GM23248 (cell line): ENCODE measurements around the gene NCAM1. TPM values are rescaled to one million over a fixed set of nuclear protein-coding genes. Genes with fewer than 3 reads are reported as not detected.
"Not testable (repeated sequence)": the region's sequence is repeated elsewhere in the genome, so short reads cannot be mapped to it uniquely, and the experiment has no call there.

ENCODE experiments used
- DNase-seq: peaks from one replicate; pipeline ENCODE4 v3.0.0-alpha.2; 2015
- H2AFZ ChIP-seq: fragments of 200-600 bp; sonication (generic); 2 replicates; pipeline ENCODE4 v1.6.1; 2016; ENCODE audit warnings: antibody characterized with exemption
- H3F3A ChIP-seq: fragments of 200-600 bp; sonication (generic); 2 replicates; pipeline ENCODE4 v1.6.1; 2016; ENCODE audit warnings: mild to moderate bottlenecking, antibody characterized with exemption, mixed run types; ENCODE audit not compliant: insufficient read depth
- H3K27ac ChIP-seq: fragments of 200-600 bp; sonication (generic); 2 replicates; pipeline ENCODE4 v1.5.1; 2016; ENCODE audit warnings: mild to moderate bottlenecking
- H3K27me3 ChIP-seq: fragments of 200-600 bp; sonication (generic); replicated peaks from 2 replicates; pipeline ENCODE4 v1.6.1; 2016; ENCODE audit warnings: mild to moderate bottlenecking; ENCODE audit not compliant: insufficient read depth
- H3K36me3 ChIP-seq: fragments of 200-600 bp; sonication (generic); 2 replicates; pipeline ENCODE4 v1.6.1; 2016; ENCODE audit warnings: low read depth, mild to moderate bottlenecking
- H3K4me1 ChIP-seq: fragments of 200-600 bp; sonication (generic); 2 replicates; pipeline ENCODE4 v1.6.1; 2016; ENCODE audit warnings: mild to moderate bottlenecking; ENCODE audit not compliant: insufficient read depth
- H3K4me2 ChIP-seq: fragments of 200-600 bp; sonication (generic); one replicate; pipeline ENCODE4 v1.6.1; 2016; ENCODE audit warnings: mild to moderate bottlenecking; ENCODE audit not compliant: unreplicated experiment
- H3K4me3 ChIP-seq: fragments of 200-600 bp; sonication (generic); 2 replicates; pipeline ENCODE4 v1.5.1; 2016; ENCODE audit warnings: mild to moderate bottlenecking
- H3K79me2 ChIP-seq: fragments of 200-600 bp; sonication (generic); 2 replicates; pipeline ENCODE4 v1.6.1; 2016; ENCODE audit warnings: mild to moderate bottlenecking; ENCODE audit not compliant: insufficient read depth
- H3K9ac ChIP-seq: fragments of 200-600 bp; sonication (generic); 2 replicates; pipeline ENCODE4 v1.6.1; 2016; ENCODE audit warnings: mild to moderate bottlenecking
- H3K9me2 ChIP-seq: fragments of 200-600 bp; sonication (generic); 2 replicates; pipeline ENCODE4 v1.6.1; 2016; ENCODE audit warnings: mixed run types, mild to moderate bottlenecking, moderate library complexity; ENCODE audit not compliant: insufficient read depth
- H3K9me3 ChIP-seq: fragments of 200-600 bp; sonication (generic); one replicate; pipeline ENCODE4 v1.6.1; 2017; ENCODE audit warnings: low read depth
- H4K20me1 ChIP-seq: fragments of 200-600 bp; sonication (generic); 2 replicates; pipeline ENCODE4 v1.6.0; 2016; ENCODE audit not compliant: insufficient read depth
- EZH2 ChIP-seq: fragments of 200-600 bp; sonication (generic); IDR thresholded peaks from 2 replicates; pipeline ENCODE4 v1.6.1; 2018; ENCODE audit warnings: antibody characterized with exemption, mild to moderate bottlenecking; ENCODE audit not compliant: insufficient read depth, poor library complexity, severe bottlenecking
- EZH2phosphoT487 ChIP-seq: fragments of 200-600 bp; sonication (generic); IDR thresholded peaks from 2 replicates; pipeline ENCODE4 v1.6.1; 2018; ENCODE audit warnings: antibody characterized with exemption, moderate library complexity, mild to moderate bottlenecking, low read depth; ENCODE audit not compliant: insufficient read depth
- WGBS, 2 experiments: methylation state at CpG; one replicate each; pipeline ENCODE4 v1.1.6; 2015 to 2017; ENCODE audit warnings: low lambda C conversion rate in 2 of 2, low coverage in 1 of 2; ENCODE audit errors: missing lambda C conversion rate in 2 of 2; 5-methylcytosine and 5-hydroxymethylcytosine counted together
- in situ Hi-C: fragments of 300-500 bp; cut with MboI; formaldehyde crosslinking; loops from 2 replicates; pipeline ENCODE4 v1.15.0; 2020
- polyA plus RNA-seq: library from polyadenylated mRNA; unstranded; fragments of >200 nt; fragmentation: Nextera tagmentation; extraction: Ambion mirVana; gene quantifications from 2 replicates; pipeline ENCODE4 v1.2.1, GENCODE V29; 2016
- total RNA-seq: library from RNA; depleted of rRNA; stranded (reverse); fragments of >200 nt; shearing (Covaris generic); gene quantifications from 2 replicates; pipeline ENCODE4 v1.2.3, GENCODE V29; 2014

The NCAM1 gene
- total and polyA plus RNA-seq, 2 experiments from 2014 or later: 1.5 to 1.8 TPM

DNA sequence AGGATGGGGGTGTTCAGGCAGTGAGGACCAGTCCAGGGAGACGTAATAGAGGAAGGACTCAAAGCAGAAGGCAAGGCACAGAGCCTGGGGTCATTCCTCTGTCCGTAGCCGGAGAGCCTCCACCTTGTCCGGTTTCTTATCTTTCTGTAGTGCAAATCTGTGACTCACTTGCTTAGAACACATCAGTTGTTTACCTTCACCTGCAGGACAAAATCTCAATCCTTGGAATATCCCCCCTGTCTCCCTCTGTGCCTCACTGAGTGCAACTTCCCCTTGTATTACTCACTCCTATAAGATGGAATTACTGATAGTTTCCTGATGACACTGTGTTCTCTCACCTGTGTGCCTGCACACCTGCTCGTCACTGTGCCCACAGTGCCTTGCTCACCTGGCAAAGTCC lies 332.7 kb downstream of the NCAM1 start:
- in situ Hi-C loops: no loop called here

DNA sequence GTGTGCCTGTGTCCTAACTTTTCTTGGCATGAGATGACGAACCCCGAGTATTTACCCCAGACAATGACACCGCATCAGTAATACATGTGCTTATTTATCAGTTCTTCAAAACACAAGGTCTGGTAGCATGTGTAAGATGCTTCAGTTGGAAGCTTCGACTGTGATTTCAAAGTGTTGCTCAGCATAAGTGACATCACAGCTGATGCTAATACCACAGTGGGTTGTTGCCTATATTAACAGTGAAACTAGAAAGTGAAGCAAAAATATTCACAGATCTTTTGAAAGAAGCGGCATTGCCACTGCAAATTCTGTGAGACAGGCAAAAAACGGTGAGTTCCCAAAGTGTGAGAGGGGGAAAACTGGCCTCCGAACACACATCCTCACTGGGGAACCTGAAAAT lies 334.8 kb downstream of the NCAM1 start:
- in situ Hi-C loops: no loop called here
- no peaks in the 10 kb centered on the region for H3K9me3 ChIP-seq
- 60 to 69% methylated on average over 7 of the region's 7 CpGs for WGBS, 2 experiments
- TF ChIP-seq EZH2phosphoT487 (no peak), EZH2 (no peak)
- no peak overlapping the region for H3K27ac ChIP-seq
- H3F3A ChIP-seq: no peaks in the 10 kb centered on the region
- H3K4me2 ChIP-seq: no peak overlapping the region
- H3K4me3 ChIP-seq: no peak overlapping the region
- DNase-seq: no peak
- H2AFZ ChIP-seq: no peak overlapping the region
- no peaks in the 10 kb centered on the region for H3K79me2 ChIP-seq
- H4K20me1 ChIP-seq: no peaks in the 10 kb centered on the region
- no peaks in the 10 kb centered on the region for H3K36me3 ChIP-seq
- H3K9ac ChIP-seq: no peak overlapping the region
- H3K27me3 ChIP-seq: peaks cover 53% of the 10 kb centered on the region
- H3K4me1 ChIP-seq: no peaks in the 10 kb centered on the region
- no peaks in the 10 kb centered on the region for H3K9me2 ChIP-seq

More for the DNA sequence above, 332.7 kb downstream of the NCAM1 start:
- no peak overlapping the region for H2AFZ ChIP-seq
- H3K9me2 ChIP-seq: no peaks in the 10 kb centered on the region
- DNase-seq: no peak
- H3K27ac ChIP-seq: no peak overlapping the region
- H4K20me1 ChIP-seq: no peaks in the 10 kb centered on the region
- H3K4me3 ChIP-seq: no peak overlapping the region
- H3K79me2 ChIP-seq: no peaks in the 10 kb centered on the region
- peaks cover 32% of the 10 kb centered on the region for H3K27me3 ChIP-seq
- H3K36me3 ChIP-seq: no peaks in the 10 kb centered on the region
- TF ChIP-seq EZH2 (no peak), EZH2phosphoT487 (no peak)
- no peak overlapping the region for H3K9ac ChIP-seq
- WGBS, 2 experiments: 62 to 64% methylated on average over 5 of the region's 5 CpGs
- no peak overlapping the region for H3K4me2 ChIP-seq
- H3K4me1 ChIP-seq: no peaks in the 10 kb centered on the region
- H3K9me3 ChIP-seq: no peaks in the 10 kb centered on the region
- no peaks in the 10 kb centered on the region for H3F3A ChIP-seq

DNA sequence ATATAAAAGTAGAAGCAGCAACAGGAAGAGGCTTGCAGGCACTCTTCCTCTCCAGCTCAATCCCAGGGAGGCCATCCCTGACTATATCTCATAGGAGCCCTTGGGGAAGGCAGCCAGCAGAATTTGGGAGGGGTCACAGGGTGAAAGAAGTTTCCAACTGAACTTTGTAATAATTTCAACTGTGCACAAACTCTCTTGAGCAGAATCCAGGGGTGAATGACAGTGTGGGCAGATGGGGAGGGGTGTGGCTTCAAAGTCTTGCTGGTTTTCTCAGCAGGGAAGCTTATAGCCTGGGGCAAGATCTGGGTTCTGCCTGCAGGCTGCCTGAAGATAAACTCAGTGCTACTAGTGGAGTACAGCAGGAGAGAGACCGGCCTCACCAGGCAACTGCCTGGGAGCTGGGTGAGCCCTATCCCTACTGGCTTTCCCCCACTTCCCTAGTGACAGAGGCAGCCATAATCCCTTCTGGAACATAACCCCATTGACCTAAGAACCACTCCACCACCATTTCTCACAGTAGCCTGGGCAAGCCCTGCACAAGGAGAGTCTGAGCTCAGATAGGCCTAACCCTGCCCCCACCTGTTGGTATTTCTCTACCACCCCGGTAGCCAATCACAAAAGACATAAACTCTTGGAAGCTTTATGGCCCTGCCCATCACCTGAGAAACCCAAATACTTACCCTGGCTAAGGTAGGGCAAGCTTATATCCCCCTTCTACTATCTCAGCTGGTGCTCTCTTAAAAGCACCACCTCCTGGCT lies 335.4 kb downstream of the NCAM1 start:
- Histone ChIP-seq H3K27ac (no peak overlapping the region), H3K36me3 (no peaks in the 10 kb centered on the region), H3K4me1 (no peaks in the 10 kb centered on the region), H4K20me1 (no peaks in the 10 kb centered on the region), H3K79me2 (no peaks in the 10 kb centered on the region), H3K9ac (no peak overlapping the region), H3K9me3 (no peaks in the 10 kb centered on the region), H3K4me2 (no peak overlapping the region), H3K4me3 (no peak overlapping the region), H3K27me3 (peaks cover 54% of the 10 kb centered on the region), H3K9me2 (no peaks in the 10 kb centered on the region), H2AFZ (no peak overlapping the region), H3F3A (no peaks in the 10 kb centered on the region)
- no peak for DNase-seq
- in situ Hi-C loops: no loop called here
- WGBS, 2 experiments: 63 to 71% methylated on average over 2 of the region's 2 CpGs
- TF ChIP-seq EZH2phosphoT487 (no peak), EZH2 (no peak)

DNA sequence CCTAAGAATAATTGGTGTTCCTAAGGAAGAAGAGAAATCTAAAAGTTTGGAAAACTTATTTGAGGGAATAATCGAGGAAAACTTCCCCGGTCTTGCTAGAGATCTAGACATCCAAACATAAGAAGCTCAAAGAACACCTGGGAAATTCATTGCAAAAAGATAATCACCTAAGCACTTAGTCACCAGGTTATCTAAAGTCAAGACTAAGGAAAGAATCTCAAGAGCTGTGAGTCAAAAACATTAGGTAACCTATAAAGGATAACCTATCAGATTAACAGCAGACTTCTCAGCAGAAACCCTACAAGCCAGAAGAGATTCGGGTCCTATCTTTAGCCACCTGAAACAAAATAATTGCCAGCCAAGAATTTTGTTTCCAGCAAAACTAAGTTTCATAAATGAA lies 337.3 kb downstream of the NCAM1 start:
- H3K4me2 ChIP-seq, DNase-seq, H2AFZ ChIP-seq, H3K27ac ChIP-seq, H3K79me2 ChIP-seq, H3K36me3 ChIP-seq, H3K9me3 ChIP-seq, H3K4me3 ChIP-seq, H3K9ac ChIP-seq, H3F3A ChIP-seq, H4K20me1 ChIP-seq, H3K9me2 ChIP-seq, H3K4me1 ChIP-seq, in situ Hi-C loops: not testable (repeated sequence)
- H3K27me3 ChIP-seq: peaks cover 45% of the 10 kb centered on the region
- WGBS, 2 experiments: 65 to 69% methylated on average over 3 of the region's 3 CpGs

DNA sequence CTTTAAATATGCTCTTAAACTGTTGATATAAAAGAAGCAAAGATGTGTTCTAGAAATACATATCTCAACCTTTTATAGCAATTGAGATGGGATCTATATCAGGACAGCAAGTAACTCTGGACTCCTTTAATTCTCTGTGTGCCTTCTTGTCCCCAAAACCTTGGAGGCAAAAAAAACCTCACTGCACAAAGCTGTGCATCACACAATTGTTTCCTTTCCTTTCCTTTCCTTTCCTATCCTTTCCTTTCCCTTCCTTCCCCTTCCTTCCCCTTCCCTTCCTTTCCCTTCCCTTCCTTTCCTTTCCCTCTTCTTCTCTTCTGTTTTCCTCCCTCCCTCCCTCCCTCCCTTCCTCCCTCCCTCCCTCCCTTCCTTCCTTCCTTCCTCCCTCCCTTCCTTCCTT lies 343.7 kb downstream of the NCAM1 start:
- no peaks in the 10 kb centered on the region for H3F3A ChIP-seq
- H3K4me3 ChIP-seq: no peak overlapping the region
- in situ Hi-C loops: loop anchor here (5.0 kb wide), 1 partner anchor 422 kb away; no protein-coding TSS in a partner anchor
- H3K9ac ChIP-seq: no peak overlapping the region
- no peak overlapping the region for H3K4me2 ChIP-seq
- H3K79me2 ChIP-seq: no peaks in the 10 kb centered on the region
- H4K20me1 ChIP-seq: no peaks in the 10 kb centered on the region
- H3K4me1 ChIP-seq: no peaks in the 10 kb centered on the region
- H2AFZ ChIP-seq: no peak overlapping the region
- TF ChIP-seq EZH2phosphoT487: no peak
- no peak for TF ChIP-seq EZH2
- peaks cover 12% of the 10 kb centered on the region for H3K27me3 ChIP-seq
- no peaks in the 10 kb centered on the region for H3K9me3 ChIP-seq
- no peak for DNase-seq
- H3K36me3 ChIP-seq: no peaks in the 10 kb centered on the region
- no peaks in the 10 kb centered on the region for H3K9me2 ChIP-seq
- no peak overlapping the region for H3K27ac ChIP-seq
